ENCODE data around the gene GRIK4. TPM values are rescaled to one million over a fixed set of nuclear protein-coding genes. Genes with fewer than 3 reads are reported as not detected.
A peak's percentile ranks its signal among the peaks of the same experiment; 100 is the strongest.

The GRIK4 gene
- total RNA-seq, 1 donor from 2014 or later: 0.36 TPM

DNA sequence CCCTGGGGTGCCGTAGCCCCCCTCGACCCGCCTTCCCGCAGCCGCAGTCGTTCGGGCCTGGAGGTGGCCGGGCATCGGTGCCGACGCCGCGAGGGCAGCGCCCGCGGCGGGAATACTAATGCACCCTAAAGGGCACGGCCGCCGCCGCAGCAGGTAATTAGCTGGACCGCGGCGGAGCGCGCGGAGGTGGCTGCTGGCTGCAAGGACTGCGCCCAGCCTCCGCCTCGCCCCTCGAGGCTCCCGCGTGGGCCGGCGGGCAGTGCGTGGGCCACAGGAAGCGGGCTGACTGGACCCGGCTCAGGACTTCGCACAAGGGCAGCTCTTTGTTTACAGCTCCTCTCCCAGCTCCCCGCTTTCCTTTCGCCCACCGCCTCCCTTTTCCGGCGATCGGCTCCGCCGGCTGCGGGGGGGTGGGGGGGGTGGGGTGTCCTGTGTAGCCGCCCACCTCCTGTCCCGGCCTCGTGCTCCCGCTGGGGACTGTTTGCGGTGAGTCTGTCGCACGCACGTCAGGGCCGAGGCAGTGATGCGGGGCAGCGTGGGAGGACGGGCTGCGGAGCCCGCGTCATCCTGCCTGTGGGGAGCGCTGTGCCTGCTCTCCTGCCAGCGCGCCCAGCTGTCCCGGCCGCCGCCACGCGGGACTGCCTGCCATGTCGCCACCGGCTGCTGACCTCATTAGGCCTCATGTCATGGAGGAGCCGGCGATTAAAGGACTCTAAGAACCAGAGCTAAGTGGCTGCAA lies 53.2 kb downstream of the GRIK4 start:
- H3K4me1 ChIP-seq: peaks cover 22% of the 10 kb centered on the region
- no peak overlapping the region for H3K9ac ChIP-seq
- Mint-ChIP-seq H3K27me3 (ENCODE audit: insufficient read depth, low read depth) (peaks cover 11% of the 10 kb centered on the region), H3K27ac (no peak overlapping the region), H3K4me1 (peaks cover 52% of the 10 kb centered on the region), H3K36me3 (no peaks in the 10 kb centered on the region), H3K4me3 (peak overlapping the region; percentile 76), H3K9me3 (no peaks in the 10 kb centered on the region)
- peak overlapping the region; percentile 60 for H2AFZ ChIP-seq (replicated peaks)
- no peaks in the 10 kb centered on the region for H3K36me3 ChIP-seq
- H3K4me3 ChIP-seq: peak overlapping the region; percentile 56
- peaks cover 72% of the 10 kb centered on the region for H3K27me3 ChIP-seq
- peaks cover 29% of the 10 kb centered on the region for H3F3A ChIP-seq (ENCODE audit: low read depth)
- DNase-seq (ENCODE audit: low spot score): peak; percentile 74
- TF ChIP-seq, protein P1, sequence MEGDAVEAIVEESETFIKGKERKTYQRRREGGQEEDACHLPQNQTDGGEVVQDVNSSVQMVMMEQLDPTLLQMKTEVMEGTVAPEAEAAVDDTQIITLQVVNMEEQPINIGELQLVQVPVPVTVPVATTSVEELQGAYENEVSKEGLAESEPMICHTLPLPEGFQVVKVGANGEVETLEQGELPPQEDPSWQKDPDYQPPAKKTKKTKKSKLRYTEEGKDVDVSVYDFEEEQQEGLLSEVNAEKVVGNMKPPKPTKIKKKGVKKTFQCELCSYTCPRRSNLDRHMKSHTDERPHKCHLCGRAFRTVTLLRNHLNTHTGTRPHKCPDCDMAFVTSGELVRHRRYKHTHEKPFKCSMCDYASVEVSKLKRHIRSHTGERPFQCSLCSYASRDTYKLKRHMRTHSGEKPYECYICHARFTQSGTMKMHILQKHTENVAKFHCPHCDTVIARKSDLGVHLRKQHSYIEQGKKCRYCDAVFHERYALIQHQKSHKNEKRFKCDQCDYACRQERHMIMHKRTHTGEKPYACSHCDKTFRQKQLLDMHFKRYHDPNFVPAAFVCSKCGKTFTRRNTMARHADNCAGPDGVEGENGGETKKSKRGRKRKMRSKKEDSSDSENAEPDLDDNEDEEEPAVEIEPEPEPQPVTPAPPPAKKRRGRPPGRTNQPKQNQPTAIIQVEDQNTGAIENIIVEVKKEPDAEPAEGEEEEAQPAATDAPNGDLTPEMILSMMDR (IDR thresholded peaks at IDR 0.05): peak; percentile 30
- TF ChIP-seq EZH2phosphoT487 (IDR thresholded peaks at IDR 0.05) (peak; percentile 46), EZH2 (IDR thresholded peaks at IDR 0.05) (peak; percentile 91)
- H3K9me3 ChIP-seq (ENCODE audit: low read depth): no peaks in the 10 kb centered on the region
- H3K79me2 ChIP-seq (ENCODE audit: low read depth): no peaks in the 10 kb centered on the region
- peaks cover 7% of the 10 kb centered on the region for H4K20me1 ChIP-seq (ENCODE audit: low read depth)
- H3K4me2 ChIP-seq: peak overlapping the region; percentile 92
- no peak overlapping the region for H3K27ac ChIP-seq

- peak overlapping the region; percentile 92 for H3K4me2 ChIP-seq
- no peaks in the 10 kb centered on the region for H3K79me2 ChIP-seq (ENCODE audit: low read depth)
- Mint-ChIP-seq H3K4me1 (peaks cover 51% of the 10 kb centered on the region), H3K27ac (peak overlapping the region; percentile 51), H3K9me3 (no peaks in the 10 kb centered on the region), H3K36me3 (no peaks in the 10 kb centered on the region), H3K27me3 (ENCODE audit: insufficient read depth, low read depth) (peaks cover 11% of the 10 kb centered on the region), H3K4me3 (peak overlapping the region; percentile 76)
- peaks cover 22% of the 10 kb centered on the region for H3K4me1 ChIP-seq
- H3K9me3 ChIP-seq (ENCODE audit: low read depth): no peaks in the 10 kb centered on the region
- no peak for DNase-seq (ENCODE audit: low spot score)
- H3K27me3 ChIP-seq: peaks cover 80% of the 10 kb centered on the region
- peak overlapping the region; percentile 56 for H3K4me3 ChIP-seq
- no peak overlapping the region for H3K27ac ChIP-seq
- TF ChIP-seq EZH2 (IDR thresholded peaks at IDR 0.05) (no peak), EZH2phosphoT487 (IDR thresholded peaks at IDR 0.05) (no peak)
- TF ChIP-seq, protein P1 (IDR thresholded peaks at IDR 0.05): no peak
- H3K9ac ChIP-seq: no peak overlapping the region
- peaks cover 7% of the 10 kb centered on the region for H4K20me1 ChIP-seq (ENCODE audit: low read depth)
- peaks cover 29% of the 10 kb centered on the region for H3F3A ChIP-seq (ENCODE audit: low read depth)
- no peaks in the 10 kb centered on the region for H3K36me3 ChIP-seq
- H2AFZ ChIP-seq (replicated peaks): no peak overlapping the region
Observed at GRCh38 chr11:120565466-120566155, 54.1 kb downstream of the GRIK4 start.

GRCh38 chr11:120566176-120566575 lies 54.6 kb downstream of the GRIK4 start:
- Histone ChIP-seq H3K4me3 (no peak overlapping the region), H3K27me3 (peaks cover 80% of the 10 kb centered on the region), H3K36me3 (no peaks in the 10 kb centered on the region), H4K20me1 (ENCODE audit: low read depth) (peaks cover 7% of the 10 kb centered on the region), H3K4me1 (peaks cover 22% of the 10 kb centered on the region), H3K9ac (no peak overlapping the region), H3F3A (ENCODE audit: low read depth) (peaks cover 29% of the 10 kb centered on the region), H3K4me2 (no peak overlapping the region), H3K27ac (no peak overlapping the region), H3K79me2 (ENCODE audit: low read depth) (no peaks in the 10 kb centered on the region), H2AFZ (replicated peaks) (no peak overlapping the region), H3K9me3 (ENCODE audit: low read depth) (no peaks in the 10 kb centered on the region)
- H3K27me3 Mint-ChIP-seq (ENCODE audit: insufficient read depth, low read depth): peaks cover 11% of the 10 kb centered on the region
- H3K4me3 Mint-ChIP-seq: no peak overlapping the region
- TF ChIP-seq EZH2 (IDR thresholded peaks at IDR 0.05): no peak
- TF ChIP-seq, protein P1 (IDR thresholded peaks at IDR 0.05): no peak
- TF ChIP-seq EZH2phosphoT487 (IDR thresholded peaks at IDR 0.05): no peak
- peaks cover 47% of the 10 kb centered on the region for H3K4me1 Mint-ChIP-seq
- H3K36me3 Mint-ChIP-seq: no peaks in the 10 kb centered on the region
- peaks cover 2% of the 10 kb centered on the region for H3K9me3 Mint-ChIP-seq
- no peak for DNase-seq (ENCODE audit: low spot score)
- H3K27ac Mint-ChIP-seq: no peak overlapping the region
